Suprapubic skin (tissue), 4 donors: Measurements from ENCODE around the gene FAM117A.

Source experiments
- CTCF ChIP-seq, 2 donors: fragments of 200-600 bp in 1 of 2; fragments of 450-650 bp in 1 of 2; sonication (generic) in 1 of 2; IDR thresholded peaks; one replicate each; pipeline ENCODE4 v1.5.1; 2016 to 2019; ENCODE audit warnings: antibody characterized with exemption in 2 of 2, mild to moderate bottlenecking in 1 of 2, moderate library complexity in 1 of 2
- POLR2A ChIP-seq, 2 donors: fragments of 450-650 bp; IDR thresholded peaks; one replicate each; pipeline ENCODE4 v1.6.1; 2017; ENCODE audit warnings: antibody characterized with exemption in 2 of 2, mild to moderate bottlenecking in 2 of 2, moderate library complexity in 2 of 2
- POLR2AphosphoS5 ChIP-seq, 3 donors: sonication (generic); formaldehyde crosslinking; IDR thresholded peaks; one replicate each; pipeline ENCODE4 v1.6.1; 2017; ENCODE audit warnings: antibody characterized with exemption in 3 of 3

GRCh38 chr17:49742166-49742638 lies 21.7 kb downstream of the FAM117A start:
- TF ChIP-seq POLR2AphosphoS5 (IDR thresholded peaks at IDR 0.05) (no peak), CTCF (IDR thresholded peaks at IDR 0.05) (no peak), POLR2A (IDR thresholded peaks at IDR 0.05) (no peak)
